ENCODE measurements around the gene TMEM158.

- TF ChIP-seq CEBPB (IDR thresholded peaks at IDR 0.05): no peak
- no peak for TF ChIP-seq EP300 (IDR thresholded peaks at IDR 0.05; ENCODE audit: borderline replicate concordance)
- no peak for TF ChIP-seq CREB1 (IDR thresholded peaks at IDR 0.05; ENCODE audit: low read depth)
- TF ChIP-seq REST (IDR thresholded peaks at IDR 0.05; ENCODE audit: low read depth): no peak
- TF ChIP-seq RAD21 (IDR thresholded peaks at IDR 0.05; ENCODE audit: low read depth): no peak
- TF ChIP-seq MAX (IDR thresholded peaks at IDR 0.05): no peak
- no peak for TF ChIP-seq FOXM1 (IDR thresholded peaks at IDR 0.05; ENCODE audit: borderline replicate concordance, low read depth)
Observed at GRCh38 chr3:45218578-45219390, 7.3 kb downstream of the TMEM158 start.
